Ureter (tissue), 1 donor: ENCODE measurements around the gene RUNX2. TPM values are rescaled to one million over a fixed set of nuclear protein-coding genes. Genes with fewer than 3 reads are reported as not detected.
"Not testable (repeated sequence)": the region's sequence is repeated elsewhere in the genome, so short reads cannot be mapped to it uniquely, and the experiment has no call there.

Experiments used
- DNase-seq: peaks from one replicate; pipeline ENCODE4 v3.0.0-alpha.2; 2020; ENCODE audit warnings: low spot score
- total RNA-seq: library from RNA; stranded (reverse); gene quantifications from one replicate; pipeline ENCODE4 v1.2.4, GENCODE V29; 2023
- donor health status: DM: yes; HTN: yes; CAD: no.

Gene RUNX2
- 18.3 TPM for total RNA-seq

DNA sequence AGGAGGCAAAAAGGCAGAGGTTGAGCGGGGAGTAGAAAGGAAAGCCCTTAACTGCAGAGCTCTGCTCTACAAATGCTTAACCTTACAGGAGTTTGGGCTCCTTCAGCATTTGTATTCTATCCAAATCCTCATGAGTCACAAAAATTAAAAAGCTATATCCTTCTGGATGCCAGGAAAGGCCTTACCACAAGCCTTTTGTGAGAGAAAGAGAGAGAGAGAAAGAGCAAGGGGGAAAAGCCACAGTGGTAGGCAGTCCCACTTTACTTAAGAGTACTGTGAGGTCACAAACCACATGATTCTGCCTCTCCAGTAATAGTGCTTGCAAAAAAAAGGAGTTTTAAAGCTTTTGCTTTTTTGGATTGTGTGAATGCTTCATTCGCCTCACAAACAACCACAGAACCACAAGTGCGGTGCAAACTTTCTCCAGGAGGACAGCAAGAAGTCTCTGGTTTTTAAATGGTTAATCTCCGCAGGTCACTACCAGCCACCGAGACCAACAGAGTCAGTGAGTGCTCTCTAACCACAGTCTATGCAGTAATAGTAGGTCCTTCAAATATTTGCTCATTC is at the start of gene RUNX2:
RUNX2 (plus strand) TSS at position 375 of the 567 bp plus-strand sequence. CDS start 397 bp downstream, outside the sequence.
- no peak for DNase-seq

DNA sequence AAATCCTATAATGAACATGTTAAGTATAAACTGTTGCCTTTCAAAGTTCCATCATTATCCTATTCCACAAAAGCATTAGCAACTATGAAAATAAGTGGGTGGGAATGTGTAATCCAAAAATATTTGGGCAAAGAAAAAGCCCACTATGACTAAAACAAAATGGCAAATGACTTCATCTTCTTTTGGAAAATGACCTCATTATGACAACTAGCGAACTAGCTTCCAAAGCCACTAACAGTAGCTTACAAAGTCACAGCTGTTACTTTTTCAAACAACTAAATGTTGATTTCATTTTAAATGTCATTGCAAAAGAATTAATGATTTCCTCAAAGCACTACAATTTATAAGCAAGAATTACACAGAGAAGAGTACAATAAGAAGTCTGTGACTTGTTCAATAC is 49.8 kb upstream of the RUNX2 start:
- no peak for DNase-seq

DNA sequence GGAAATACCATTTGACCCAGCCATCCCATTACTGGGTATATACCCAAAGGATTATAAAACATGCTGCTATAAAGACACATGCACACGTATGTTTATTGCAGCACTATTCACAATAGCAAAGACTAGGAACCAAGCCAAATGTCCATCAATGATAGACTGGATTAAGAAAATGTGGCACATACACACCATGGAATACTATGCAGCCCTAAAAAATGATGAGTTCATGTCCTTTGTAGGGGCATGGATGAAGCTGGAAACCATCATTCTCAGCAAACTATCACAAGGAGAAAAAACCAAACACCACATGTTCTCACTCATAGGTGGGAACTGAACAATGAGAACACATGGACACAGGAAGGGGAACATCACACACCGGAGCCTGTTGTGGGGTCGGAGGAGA is 41.4 kb upstream of the RUNX2 start:
- not testable (repeated sequence) for DNase-seq

DNA sequence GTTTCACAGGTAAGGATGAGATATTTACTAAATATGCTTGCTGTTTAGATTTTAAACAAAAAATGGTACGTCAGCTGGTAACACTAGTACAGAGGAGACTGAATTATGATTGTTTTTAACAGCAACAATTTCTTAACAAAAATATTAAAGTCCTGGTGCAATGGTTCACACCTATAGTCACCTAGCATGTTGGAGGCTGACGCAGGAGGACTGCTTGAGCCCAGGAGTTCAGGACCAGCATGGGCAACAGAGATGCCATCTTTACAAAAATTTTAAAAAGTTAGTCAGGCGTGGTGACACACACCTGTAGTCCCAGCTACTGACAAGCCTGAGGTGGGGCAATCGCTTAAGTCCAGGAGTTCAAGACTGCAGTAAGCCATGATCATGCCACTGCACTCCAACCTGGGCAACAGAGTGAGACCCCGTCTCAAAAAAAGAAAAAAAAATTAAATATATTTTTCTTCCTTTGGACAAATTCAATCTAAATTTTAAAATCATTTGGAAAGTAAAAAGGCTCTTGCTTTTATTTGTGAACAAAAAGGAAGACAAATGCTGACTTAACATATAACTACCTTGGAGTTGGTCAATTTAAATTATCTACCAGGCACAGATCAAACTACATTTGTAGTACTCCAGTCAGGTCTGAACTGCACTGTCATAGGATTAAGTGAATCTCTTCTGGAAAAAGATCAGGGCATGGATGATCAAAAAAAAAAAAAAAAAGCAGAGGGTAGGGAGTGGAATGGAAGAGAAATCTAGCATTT is 38.2 kb upstream of the RUNX2 start:
- DNase-seq = no peak

DNA sequence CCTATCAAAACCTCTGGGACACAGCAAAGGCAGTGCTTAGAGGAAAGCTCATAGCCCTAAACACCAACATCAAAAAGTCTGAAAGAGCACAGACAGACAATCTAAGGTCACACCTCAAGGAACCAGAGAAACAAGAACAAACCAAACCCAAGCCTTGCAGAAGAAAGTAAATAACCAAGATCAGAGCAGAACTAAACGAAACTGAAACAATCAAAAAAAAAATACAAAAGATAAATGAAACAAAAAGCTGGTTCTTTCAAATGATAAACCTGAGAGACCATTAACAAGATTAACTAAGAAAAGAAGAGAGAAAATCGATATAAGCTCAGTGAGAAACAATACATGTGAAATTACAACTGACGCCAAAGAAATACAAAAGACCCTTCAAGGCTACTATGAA is 34.8 kb upstream of the RUNX2 start:
- no peak for DNase-seq

DNA sequence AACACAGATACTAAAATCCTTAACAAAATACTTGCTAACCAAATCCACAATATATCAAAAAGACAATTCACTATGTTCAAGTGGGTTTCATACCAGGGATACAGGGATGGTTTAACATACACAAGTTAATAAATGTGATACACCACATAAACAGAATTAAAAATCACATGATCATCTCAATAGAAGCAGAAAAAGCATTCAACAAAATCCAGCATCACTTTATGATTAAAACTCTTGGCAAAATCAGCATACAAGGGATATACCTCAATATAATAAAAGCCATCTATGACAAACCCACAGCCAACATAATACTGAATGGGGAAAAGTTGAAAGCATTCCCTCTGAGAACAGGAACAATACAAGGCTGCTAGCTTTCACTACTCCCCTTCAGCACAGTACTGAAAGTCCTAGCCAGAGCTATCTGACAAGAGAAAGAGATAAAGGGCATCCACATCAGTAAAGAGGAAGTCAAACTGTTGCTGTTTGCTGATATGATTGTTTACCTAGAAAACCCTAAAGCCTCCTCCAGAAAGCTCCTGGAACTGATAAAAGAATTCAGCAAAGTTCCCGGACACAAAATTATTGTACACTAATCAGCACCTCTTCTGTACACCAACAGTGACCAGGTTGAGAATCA is 33.9 kb upstream of the RUNX2 start:
- DNase-seq = not testable (repeated sequence)

DNA sequence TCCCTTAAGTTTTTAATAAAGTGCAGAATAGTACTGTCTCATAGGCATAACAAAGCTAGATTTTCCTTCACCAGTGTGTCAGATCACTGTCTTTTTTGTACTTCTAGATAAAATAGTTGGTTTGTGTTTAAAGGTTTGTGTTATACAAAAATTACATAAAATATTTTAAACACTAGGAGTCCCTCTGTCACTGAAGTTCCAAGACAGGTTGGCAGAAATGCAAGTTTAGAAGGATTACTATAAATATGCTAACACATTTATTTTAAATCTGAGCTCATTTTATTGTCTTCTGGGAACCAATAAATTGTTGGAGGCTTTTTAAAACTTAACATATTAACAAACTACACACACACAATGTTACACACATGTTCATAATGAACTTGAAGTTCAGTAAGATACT is 30.8 kb upstream of the RUNX2 start:
- no peak for DNase-seq

DNA sequence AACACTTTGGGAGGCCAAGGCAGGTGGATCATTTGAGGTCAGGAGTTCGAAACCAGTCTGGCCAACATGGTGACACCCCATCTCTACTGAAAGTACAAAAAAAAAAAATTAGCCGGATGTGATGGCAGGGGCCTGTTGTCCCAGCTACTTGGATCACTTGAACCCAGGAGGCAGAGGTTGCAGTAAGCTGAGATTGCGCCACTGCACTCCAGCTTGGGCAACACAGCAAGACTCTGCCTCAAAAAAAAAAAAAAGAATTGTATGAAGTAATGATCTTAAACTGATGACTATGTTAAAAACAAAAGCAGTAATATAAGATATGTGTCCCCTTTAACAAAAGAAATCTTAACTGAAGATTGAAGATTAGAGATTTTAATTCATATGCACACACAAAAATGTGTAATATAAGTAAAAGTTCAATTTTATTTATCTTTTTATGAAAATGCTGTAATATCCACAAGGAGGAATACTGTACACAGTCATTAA is 29.0 kb upstream of the RUNX2 start:
- no peak for DNase-seq

DNA sequence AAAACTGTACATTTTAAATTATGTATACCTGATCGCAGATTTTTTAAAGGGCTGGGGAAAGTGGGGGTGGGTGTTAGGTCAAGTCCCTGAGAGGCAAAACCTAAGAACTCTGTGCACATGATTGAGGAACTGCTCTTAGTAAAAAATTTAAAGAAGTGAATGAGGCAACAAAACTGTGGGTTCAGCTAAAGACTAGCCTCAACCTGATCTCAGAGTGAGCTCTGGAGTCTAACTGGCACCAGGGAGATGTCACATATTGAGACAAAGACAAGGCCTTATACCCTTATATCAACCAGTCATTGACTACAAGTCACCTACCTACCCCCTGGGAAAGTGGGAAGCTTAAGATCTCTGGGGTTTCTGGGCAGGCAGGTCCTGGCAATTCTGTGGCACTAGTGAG is 27.4 kb upstream of the RUNX2 start:
- DNase-seq = no peak

DNA sequence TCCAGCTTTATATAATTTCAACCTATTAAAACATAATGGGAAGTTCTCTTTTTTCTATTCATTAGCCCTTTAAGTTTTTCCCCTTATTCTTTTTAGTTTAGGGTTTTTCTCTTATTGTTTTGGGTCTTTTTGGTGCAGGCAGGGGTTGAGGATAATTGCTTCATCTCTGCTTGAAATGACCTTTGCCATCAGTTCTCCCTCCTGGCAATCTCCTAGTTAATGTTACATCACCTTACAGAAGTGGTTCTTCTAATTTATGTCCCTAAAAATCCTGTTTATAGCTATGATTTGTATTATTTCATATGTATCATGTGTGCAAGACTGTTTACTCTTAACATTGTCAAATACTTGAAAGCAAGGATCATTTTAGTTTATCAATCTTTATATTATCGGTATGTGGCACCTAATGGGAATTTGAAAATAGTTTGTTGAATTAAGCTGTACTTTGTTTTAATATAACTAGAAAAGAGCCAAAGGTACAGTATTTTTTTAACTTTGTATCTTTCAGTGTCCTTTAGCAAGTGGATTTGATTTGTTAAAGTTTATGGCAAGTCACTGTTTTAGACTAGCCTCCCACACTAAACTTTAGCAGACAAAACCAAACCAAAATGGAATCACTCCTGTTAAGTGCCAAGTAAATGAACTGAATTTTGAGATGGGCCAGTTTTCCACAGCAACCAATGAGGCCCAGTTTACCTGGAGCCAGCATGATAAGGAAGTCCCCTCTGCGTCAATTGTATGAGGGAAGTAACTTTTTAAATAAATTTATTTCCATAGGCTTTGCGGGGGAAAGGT is 26.6 kb upstream of the RUNX2 start:
- DNase-seq = no peak

DNA sequence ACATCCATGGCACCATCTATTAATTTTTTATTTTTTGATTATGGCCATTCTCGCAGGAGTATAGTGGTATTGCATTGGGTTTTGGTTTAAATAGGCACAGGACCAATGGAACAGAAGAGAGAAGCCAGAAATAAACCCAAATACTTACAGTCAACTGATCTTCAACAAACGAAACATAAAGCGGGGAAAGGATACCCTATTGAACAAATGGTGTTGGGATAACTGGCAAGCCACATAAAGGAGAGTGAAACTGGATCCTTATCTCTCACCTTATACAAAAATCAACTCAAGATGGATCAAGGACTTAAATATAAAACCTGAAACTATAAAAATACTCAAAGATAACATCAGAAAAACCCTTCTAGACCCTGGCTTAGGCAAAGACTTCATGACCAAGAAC is 25.3 kb upstream of the RUNX2 start:
- no peak for DNase-seq

DNA sequence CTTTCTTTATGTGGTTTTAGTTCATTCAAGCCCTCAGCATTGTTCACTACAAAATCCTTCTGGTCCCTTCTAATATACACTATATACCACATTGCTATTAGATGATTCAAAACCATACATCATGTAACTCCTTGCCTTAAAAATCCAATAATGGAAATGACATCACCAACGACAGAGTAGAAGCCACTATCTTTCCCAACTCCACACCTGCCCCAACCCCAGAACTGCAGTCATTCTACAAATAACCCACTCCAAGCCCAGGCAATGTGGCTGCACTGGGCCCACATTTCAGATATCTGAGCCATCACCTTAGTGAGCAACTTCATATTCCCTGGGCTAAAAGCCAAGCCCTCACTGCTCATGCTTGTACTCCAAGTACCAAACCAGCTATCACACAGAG is 22.6 kb upstream of the RUNX2 start:
- no peak for DNase-seq

DNA sequence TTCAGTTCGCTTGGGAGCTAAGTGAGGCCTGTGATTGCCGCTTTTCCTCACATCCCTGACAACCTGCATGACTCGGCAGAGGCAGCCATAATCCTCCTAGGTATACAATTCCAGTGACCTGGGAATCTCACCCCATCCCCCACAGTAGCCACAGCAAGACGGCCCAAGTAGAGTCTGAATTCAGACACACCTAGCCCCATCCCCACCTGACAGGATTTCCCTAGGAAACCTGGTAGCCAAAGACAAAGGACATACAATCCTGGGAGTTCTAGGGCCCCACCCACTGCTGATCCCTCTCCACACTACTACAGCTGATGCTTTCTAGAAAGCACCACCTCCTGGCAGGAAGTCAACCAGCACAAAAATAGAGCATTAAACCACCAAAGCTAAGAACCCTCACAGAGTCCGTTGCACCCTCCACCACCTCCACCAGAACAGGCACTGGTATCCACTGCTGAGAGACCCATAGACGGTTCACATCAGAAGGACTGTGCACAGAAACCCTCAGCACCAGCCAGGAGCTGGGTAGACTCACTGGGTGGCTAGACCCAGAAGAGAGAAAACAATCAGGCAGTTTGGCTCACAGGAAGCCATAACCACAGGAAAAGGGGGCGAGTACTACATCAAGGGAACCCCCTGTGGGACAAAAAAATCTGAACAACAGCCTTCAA is 17.9 kb upstream of the RUNX2 start:
- DNase-seq = no peak

DNA sequence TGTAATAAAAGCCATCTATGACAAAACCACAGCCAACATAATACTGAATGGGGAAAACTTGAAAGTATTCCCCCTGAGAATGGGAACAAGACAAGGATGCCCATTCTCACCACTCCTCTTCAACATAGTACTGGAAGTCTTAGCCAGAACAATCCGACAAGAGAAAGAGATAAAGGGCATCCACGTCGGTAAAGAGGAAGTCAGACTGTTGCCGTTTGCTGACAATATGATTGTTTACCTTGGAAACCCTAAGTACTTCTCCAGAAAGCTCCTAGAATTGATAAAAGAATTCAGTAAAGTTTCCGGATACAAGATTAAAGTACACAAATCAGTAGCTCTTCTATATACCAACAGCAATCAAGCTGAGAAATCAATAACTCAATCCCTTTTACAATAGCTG is 14.0 kb upstream of the RUNX2 start:
- no peak for DNase-seq

DNA sequence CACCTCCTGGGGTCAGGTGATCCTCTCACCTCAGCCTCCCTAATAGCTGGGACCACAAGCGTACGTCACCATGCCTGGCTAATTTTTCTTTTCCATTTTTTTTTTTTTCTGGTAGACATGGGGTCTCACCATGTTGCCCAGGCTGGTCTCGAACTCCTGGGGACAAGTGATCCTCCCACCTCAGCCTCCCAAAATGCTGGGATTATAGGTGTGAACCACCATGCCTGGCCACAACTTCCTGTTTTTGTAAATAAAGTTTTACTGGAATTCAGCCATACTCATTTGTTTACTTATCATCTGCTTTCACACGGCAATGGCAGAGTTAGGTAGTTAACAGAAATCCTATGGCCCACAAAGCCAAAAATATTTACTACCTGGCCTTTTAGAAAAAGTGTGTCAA is 7.8 kb upstream of the RUNX2 start:
- DNase-seq = no peak

DNA sequence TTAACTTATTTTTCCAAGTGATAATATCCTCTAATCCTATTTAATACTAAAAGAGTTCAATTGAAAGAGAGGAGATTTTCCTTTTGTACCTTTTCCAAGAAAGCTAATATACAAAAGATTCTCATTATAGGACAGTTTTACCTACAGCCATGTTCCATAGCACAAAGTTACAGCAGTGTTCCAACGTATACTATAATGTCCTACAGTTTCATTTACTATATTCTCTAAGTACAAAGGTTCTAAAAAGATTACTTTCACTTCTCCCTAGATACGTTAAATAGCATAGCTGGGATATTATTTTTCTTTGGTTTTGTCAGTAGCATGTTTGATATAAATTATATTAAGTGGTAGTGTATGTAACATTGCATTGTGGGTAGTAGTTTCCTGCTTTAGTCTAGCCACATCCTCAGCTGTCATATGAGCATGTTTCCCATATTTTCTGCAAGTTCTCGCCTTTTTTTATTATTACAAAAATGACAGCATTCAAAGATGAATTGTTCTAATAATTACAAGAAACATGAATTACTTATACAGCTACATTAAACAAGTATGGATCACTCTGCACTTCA is 4.4 kb upstream of the RUNX2 start:
- no peak for DNase-seq

DNA sequence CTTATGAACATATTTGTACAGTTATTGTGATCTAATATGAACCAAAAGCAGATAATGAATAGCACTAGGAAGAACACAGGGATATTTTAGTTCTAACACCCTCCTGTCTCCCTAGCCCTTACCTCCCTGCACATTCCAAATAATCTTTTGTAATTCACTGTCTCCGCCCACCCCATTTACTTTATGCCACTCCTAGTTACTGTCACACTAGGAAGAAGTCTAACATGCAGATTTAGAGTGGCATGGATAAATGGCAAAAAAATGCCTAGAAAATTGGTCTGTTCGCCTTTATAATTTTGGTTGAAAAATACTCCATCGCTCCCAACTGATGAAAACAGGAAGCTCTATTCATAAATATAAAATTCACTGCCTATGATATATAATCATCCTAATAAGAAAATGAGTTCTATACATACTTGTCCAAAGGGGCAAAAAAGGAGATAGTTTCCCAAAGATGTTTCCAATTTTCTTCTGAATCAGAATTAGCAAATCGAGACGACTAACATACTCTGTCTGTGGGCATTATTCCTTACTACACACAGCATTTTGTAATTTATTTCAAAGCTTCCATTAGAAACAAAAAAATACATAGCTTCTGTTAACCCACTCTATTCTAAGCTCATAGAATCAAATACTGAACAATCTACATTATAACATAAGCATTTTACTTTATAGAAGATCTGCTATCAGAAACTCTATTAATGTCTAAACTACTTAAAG is 1.3 kb upstream of the RUNX2 start:
- no peak for DNase-seq

DNA sequence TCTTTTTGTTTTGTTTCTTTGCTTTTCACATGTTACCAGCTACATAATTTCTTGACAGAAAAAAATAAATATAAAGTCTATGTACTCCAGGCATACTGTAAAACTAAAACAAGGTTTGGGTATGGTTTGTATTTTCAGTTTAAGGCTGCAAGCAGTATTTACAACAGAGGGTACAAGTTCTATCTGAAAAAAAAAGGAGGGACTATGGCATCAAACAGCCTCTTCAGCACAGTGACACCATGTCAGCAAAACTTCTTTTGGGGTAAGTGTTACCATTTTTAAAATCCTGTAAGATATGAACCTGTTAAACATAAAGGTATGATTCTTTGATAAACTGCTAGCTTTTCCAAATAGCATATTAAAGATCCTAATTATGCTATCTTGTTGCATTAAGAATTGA is 393 bp downstream of the RUNX2 start:
- no peak for DNase-seq

DNA sequence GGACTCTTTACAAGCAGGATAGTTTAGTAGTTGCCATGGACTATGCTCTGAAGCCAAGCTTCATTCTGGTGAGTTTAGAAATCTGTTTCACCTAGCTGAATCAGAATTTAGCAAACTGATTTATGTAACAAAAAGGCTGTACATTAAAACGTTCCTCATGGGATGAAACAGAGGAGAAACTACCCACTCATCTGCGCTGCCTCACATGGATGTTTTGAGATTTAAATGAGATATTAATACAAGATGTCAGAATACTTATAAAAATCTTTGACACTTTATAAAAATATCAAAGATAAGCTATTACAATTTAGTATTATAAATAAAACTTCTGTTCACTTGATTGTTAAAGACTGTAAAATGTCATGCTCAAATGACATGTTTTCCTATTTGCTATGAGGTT is 16.8 kb downstream of the RUNX2 start:
- DNase-seq = no peak

DNA sequence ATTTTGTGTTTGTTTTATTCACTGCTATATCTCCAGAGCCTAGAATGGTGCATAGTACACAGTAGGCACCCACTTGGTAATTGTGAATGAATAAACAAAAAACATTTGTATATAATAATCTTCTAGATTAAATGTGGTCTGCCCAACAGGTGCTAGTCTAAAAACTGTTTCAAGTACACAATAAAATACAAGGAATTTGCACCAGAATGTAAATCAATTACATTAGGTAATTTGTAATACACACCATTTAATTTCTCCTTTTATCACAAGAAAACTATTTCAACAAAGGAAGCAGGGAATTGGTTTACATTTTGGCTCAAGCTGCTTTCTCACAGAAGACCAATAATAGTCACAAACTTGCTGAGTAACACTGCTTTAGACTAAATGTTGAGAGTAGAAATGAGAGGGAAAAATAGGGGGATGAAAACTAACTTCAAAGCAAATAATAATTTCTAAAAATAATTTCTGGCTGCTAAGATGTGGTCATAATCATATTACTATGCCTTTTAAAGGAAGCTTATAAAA is 22.1 kb downstream of the RUNX2 start:
- DNase-seq = no peak

DNA sequence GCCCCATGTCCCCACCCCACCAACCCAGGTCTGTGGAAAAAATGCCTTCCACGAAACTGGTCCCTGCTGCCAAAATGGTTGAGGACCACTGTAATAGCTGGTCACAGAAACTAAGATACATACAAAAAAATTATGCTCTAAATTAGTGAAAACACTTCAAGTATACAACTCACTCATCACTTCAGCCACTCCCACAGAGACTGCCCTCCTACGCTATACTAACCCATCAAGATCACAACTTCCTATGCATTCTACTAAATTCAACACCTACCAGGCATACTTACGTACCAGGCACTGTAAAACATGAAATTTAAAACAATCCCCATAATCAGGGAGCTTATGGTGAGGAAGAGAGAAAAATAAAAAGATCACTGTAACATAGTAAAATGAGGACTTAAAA is 22.9 kb downstream of the RUNX2 start:
- no peak for DNase-seq
